ENCODE data around the gene SHF.
A peak's percentile ranks its signal among the peaks of the same experiment; 100 is the strongest.

SHF gene

GRCh38 chr15:45228931-45229330 lies 41.2 kb upstream of the SHF start:
- no peak overlapping the region for H2AFZ ChIP-seq (ENCODE audit: low read length)
- H3K4me3 ChIP-seq (ENCODE audit: low read length, poor library complexity, severe bottlenecking) = no peak overlapping the region
- no peaks in the 10 kb centered on the region for H4K20me1 ChIP-seq (ENCODE audit: insufficient read depth, low read length, poor library complexity, severe bottlenecking)
- no peak overlapping the region for H3K4me2 ChIP-seq (ENCODE audit: low read depth, low read length, poor library complexity, severe bottlenecking)
- no peak overlapping the region for H3K9ac ChIP-seq (ENCODE audit: low read depth, low read length, poor library complexity, severe bottlenecking)
- no peaks in the 10 kb centered on the region for H3K4me1 ChIP-seq (ENCODE audit: insufficient read depth, low read length, poor library complexity, severe bottlenecking)
- TF ChIP-seq, protein P1, sequence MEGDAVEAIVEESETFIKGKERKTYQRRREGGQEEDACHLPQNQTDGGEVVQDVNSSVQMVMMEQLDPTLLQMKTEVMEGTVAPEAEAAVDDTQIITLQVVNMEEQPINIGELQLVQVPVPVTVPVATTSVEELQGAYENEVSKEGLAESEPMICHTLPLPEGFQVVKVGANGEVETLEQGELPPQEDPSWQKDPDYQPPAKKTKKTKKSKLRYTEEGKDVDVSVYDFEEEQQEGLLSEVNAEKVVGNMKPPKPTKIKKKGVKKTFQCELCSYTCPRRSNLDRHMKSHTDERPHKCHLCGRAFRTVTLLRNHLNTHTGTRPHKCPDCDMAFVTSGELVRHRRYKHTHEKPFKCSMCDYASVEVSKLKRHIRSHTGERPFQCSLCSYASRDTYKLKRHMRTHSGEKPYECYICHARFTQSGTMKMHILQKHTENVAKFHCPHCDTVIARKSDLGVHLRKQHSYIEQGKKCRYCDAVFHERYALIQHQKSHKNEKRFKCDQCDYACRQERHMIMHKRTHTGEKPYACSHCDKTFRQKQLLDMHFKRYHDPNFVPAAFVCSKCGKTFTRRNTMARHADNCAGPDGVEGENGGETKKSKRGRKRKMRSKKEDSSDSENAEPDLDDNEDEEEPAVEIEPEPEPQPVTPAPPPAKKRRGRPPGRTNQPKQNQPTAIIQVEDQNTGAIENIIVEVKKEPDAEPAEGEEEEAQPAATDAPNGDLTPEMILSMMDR (conservative IDR thresholded peaks at IDR 0.05; ENCODE audit: low read length) = no peak
- TF ChIP-seq EZH2phosphoT487 (IDR thresholded peaks at IDR 0.05; ENCODE audit: borderline replicate concordance) = no peak
- H3K9me2 ChIP-seq (replicated peaks; ENCODE audit: low read depth, low read length) = no peaks in the 10 kb centered on the region
- H3K27me3 ChIP-seq (ENCODE audit: insufficient read depth, low read length, poor library complexity, severe bottlenecking) = no peaks in the 10 kb centered on the region
- H3F3A ChIP-seq (ENCODE audit: low read depth) = no peaks in the 10 kb centered on the region
- H3K9me3 ChIP-seq (ENCODE audit: insufficient read depth, low read depth, low read length) = no peaks in the 10 kb centered on the region
- no peaks in the 10 kb centered on the region for H3K36me3 ChIP-seq (ENCODE audit: insufficient read depth, low read length)
- no peaks in the 10 kb centered on the region for H3K79me2 ChIP-seq (ENCODE audit: insufficient read depth, low read length)

- no peaks in the 10 kb centered on the region for H3K9me3 ChIP-seq (ENCODE audit: insufficient read depth, low read depth, low read length)
- no peak for TF ChIP-seq EZH2phosphoT487 (IDR thresholded peaks at IDR 0.05; ENCODE audit: borderline replicate concordance)
- TF ChIP-seq, protein P1 (conservative IDR thresholded peaks at IDR 0.05; ENCODE audit: low read length) = peak; percentile 62
- no peak overlapping the region for H3K4me3 ChIP-seq (ENCODE audit: low read length, poor library complexity, severe bottlenecking)
- no peaks in the 10 kb centered on the region for H3F3A ChIP-seq (ENCODE audit: low read depth)
- H3K4me1 ChIP-seq (ENCODE audit: insufficient read depth, low read length, poor library complexity, severe bottlenecking) = no peaks in the 10 kb centered on the region
- no peaks in the 10 kb centered on the region for H3K27me3 ChIP-seq (ENCODE audit: insufficient read depth, low read length, poor library complexity, severe bottlenecking)
- no peaks in the 10 kb centered on the region for H3K36me3 ChIP-seq (ENCODE audit: insufficient read depth, low read length)
- H3K9ac ChIP-seq (ENCODE audit: low read depth, low read length, poor library complexity, severe bottlenecking) = no peak overlapping the region
- no peak overlapping the region for H2AFZ ChIP-seq (ENCODE audit: low read length)
- H3K4me2 ChIP-seq (ENCODE audit: low read depth, low read length, poor library complexity, severe bottlenecking) = no peak overlapping the region
- H4K20me1 ChIP-seq (ENCODE audit: insufficient read depth, low read length, poor library complexity, severe bottlenecking) = no peaks in the 10 kb centered on the region
- H3K79me2 ChIP-seq (ENCODE audit: insufficient read depth, low read length) = no peaks in the 10 kb centered on the region
- no peaks in the 10 kb centered on the region for H3K9me2 ChIP-seq (replicated peaks; ENCODE audit: low read depth, low read length)
These were observed 37.9 kb upstream of the SHF start for GRCh38 chr15:45225506-45226273.

GRCh38 chr15:45224621-45225217 lies 37.0 kb upstream of the SHF start:
- no peak overlapping the region for H3K4me3 ChIP-seq (ENCODE audit: low read length, poor library complexity, severe bottlenecking)
- no peak overlapping the region for H3K4me2 ChIP-seq (ENCODE audit: low read depth, low read length, poor library complexity, severe bottlenecking)
- H3F3A ChIP-seq (ENCODE audit: low read depth) = no peaks in the 10 kb centered on the region
- no peaks in the 10 kb centered on the region for H3K79me2 ChIP-seq (ENCODE audit: insufficient read depth, low read length)
- H3K27me3 ChIP-seq (ENCODE audit: insufficient read depth, low read length, poor library complexity, severe bottlenecking) = no peaks in the 10 kb centered on the region
- TF ChIP-seq, protein P1 (conservative IDR thresholded peaks at IDR 0.05; ENCODE audit: low read length) = no peak
- no peak for TF ChIP-seq EZH2phosphoT487 (IDR thresholded peaks at IDR 0.05; ENCODE audit: borderline replicate concordance)
- no peaks in the 10 kb centered on the region for H3K4me1 ChIP-seq (ENCODE audit: insufficient read depth, low read length, poor library complexity, severe bottlenecking)
- no peaks in the 10 kb centered on the region for H4K20me1 ChIP-seq (ENCODE audit: insufficient read depth, low read length, poor library complexity, severe bottlenecking)
- H2AFZ ChIP-seq (ENCODE audit: low read length) = no peak overlapping the region
- H3K9me3 ChIP-seq (ENCODE audit: insufficient read depth, low read depth, low read length) = no peaks in the 10 kb centered on the region
- H3K9ac ChIP-seq (ENCODE audit: low read depth, low read length, poor library complexity, severe bottlenecking) = no peak overlapping the region
- no peaks in the 10 kb centered on the region for H3K36me3 ChIP-seq (ENCODE audit: insufficient read depth, low read length)
- no peaks in the 10 kb centered on the region for H3K9me2 ChIP-seq (replicated peaks; ENCODE audit: low read depth, low read length)

Data from Loucy (cell line).